ENCODE data around the gene CRYBB1. TPM values are rescaled to one million over a fixed set of nuclear protein-coding genes. Genes with fewer than 3 reads are reported as not detected.

The CRYBB1 gene
- total RNA-seq, 4 donors from 2014 or later: 0.55 to 4.1 TPM; not detected in 2

GRCh38 chr22:26597480-26597879, 20.3 kb downstream of the CRYBB1 start:
- TF ChIP-seq, protein P1, sequence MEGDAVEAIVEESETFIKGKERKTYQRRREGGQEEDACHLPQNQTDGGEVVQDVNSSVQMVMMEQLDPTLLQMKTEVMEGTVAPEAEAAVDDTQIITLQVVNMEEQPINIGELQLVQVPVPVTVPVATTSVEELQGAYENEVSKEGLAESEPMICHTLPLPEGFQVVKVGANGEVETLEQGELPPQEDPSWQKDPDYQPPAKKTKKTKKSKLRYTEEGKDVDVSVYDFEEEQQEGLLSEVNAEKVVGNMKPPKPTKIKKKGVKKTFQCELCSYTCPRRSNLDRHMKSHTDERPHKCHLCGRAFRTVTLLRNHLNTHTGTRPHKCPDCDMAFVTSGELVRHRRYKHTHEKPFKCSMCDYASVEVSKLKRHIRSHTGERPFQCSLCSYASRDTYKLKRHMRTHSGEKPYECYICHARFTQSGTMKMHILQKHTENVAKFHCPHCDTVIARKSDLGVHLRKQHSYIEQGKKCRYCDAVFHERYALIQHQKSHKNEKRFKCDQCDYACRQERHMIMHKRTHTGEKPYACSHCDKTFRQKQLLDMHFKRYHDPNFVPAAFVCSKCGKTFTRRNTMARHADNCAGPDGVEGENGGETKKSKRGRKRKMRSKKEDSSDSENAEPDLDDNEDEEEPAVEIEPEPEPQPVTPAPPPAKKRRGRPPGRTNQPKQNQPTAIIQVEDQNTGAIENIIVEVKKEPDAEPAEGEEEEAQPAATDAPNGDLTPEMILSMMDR (IDR thresholded peaks at IDR 0.05): no peak
- no peak for TF ChIP-seq POLR2A (IDR thresholded peaks at IDR 0.05)
- H3K36me3 ChIP-seq: no peaks in the 10 kb centered on the region
- H3K4me1 ChIP-seq: no peaks in the 10 kb centered on the region
- H3K27me3 ChIP-seq: no peaks in the 10 kb centered on the region
- intact Hi-C loops (cut with DNase I; ENCODE audit: low total_unique reads): no loop called here
- no peak for DNase-seq
- no peaks in the 10 kb centered on the region for H3K9me3 ChIP-seq
- no peak overlapping the region for H3K4me3 ChIP-seq
- H3K27ac ChIP-seq: no peak overlapping the region

DNA sequence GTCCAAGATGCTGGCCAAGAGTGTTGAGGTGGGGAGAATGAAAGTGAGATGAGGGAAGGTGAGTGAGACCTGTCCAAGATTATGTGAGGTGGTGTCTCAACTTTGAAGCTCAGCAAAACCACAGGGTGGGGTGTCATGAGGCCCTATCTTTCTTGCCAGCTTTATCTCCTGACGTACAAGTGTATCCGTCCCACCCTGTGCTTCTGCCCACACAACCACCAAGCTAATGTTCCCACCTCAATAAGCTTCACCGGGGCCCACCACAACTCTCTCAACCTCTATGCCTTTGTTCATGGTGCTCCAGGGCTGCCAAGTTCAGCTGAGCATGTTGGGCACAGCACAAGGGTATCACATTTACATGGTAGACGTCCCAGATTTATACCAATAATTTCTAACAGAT, 20.8 kb downstream of the CRYBB1 start:
- intact Hi-C loops (cut with DNase I; ENCODE audit: low total_unique reads): no loop called here
- DNase-seq: no peak
- Histone ChIP-seq H3K4me1 (no peaks in the 10 kb centered on the region), H3K27ac (no peak overlapping the region), H3K36me3 (no peaks in the 10 kb centered on the region), H3K9me3 (no peaks in the 10 kb centered on the region), H3K4me3 (no peak overlapping the region), H3K27me3 (no peaks in the 10 kb centered on the region)
- TF ChIP-seq, protein P1 (IDR thresholded peaks at IDR 0.05): no peak
- no peak for TF ChIP-seq POLR2A (IDR thresholded peaks at IDR 0.05)

GRCh38 chr22:26593763-26594162, 24.1 kb downstream of the CRYBB1 start:
- no peak for DNase-seq
- no peak for TF ChIP-seq POLR2A (IDR thresholded peaks at IDR 0.05)
- TF ChIP-seq, protein P1 (IDR thresholded peaks at IDR 0.05): no peak
- intact Hi-C loops (cut with DNase I; ENCODE audit: low total_unique reads): no loop called here

GRCh38 chr22:26592421-26592891, 25.4 kb downstream of the CRYBB1 start:
- peaks cover 0 to 6% of the 10 kb centered on the region in 2 donors for H3K4me1 ChIP-seq
- no peaks in the 10 kb centered on the region for H3K36me3 ChIP-seq
- no peak for TF ChIP-seq POLR2A (IDR thresholded peaks at IDR 0.05)
- TF ChIP-seq, protein P1 (IDR thresholded peaks at IDR 0.05): no peak
- no peaks in the 10 kb centered on the region for H3K27me3 ChIP-seq
- H3K27ac ChIP-seq: no peak overlapping the region
- DNase-seq: no peak
- intact Hi-C loops (cut with DNase I; ENCODE audit: low total_unique reads): no loop called here
- no peaks in the 10 kb centered on the region for H3K9me3 ChIP-seq
- H3K4me3 ChIP-seq: no peak overlapping the region

More at GRCh38 chr22:26593763-26594162, 24.1 kb downstream of the CRYBB1 start:
- Histone ChIP-seq H3K4me1 (peaks cover 0 to 6% of the 10 kb centered on the region in 2 donors), H3K4me3 (no peak overlapping the region), H3K27me3 (no peaks in the 10 kb centered on the region), H3K27ac (no peak overlapping the region), H3K9me3 (no peaks in the 10 kb centered on the region), H3K36me3 (no peaks in the 10 kb centered on the region)

DNA sequence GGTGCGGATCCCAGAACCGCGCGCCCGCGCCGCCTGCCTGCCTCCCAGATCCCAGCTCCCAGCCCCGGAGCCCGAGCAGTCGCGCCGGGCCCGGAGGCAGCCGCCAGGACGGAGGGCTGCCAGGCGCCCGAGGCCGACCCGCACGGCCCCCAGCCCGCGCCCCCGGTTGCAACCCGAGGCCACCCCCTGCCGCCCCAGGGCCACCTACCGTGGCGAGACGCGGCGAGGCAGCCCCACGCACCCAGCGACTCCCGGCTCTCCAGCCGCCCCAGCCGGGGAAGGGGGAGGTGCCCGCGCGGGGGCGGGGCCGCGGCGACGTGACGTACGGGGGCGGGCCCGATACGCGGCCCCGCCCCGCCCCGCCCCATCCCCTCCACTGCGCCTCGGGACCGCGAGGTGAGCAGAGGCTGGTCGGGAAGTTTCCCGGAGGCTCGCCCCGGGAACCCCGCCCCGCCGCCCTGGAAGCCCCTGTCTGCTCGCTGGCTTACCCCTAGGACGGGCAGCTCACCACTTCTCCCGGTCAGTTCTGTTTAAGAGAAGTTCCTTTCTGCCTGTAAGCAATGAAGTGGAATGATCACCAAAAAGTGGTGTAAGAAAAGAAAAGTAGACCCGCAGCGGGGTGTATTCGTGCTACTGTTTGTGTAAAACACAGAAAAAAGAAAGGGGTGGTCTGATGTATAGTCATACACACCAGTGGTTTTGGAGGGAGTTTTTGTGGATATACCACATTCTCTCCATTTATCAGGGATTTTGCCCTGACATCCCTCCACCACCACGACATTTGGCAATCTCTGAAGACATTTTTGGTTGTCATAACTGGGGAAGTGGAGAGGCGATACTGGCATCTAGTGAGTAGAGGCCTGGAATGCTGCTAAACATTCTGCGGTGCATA, 27.7 kb downstream of the CRYBB1 start, which contains the start of gene TPST2:
Gene TPST2, minus strand, starts transcription at position 288 of the 892 bp plus-strand sequence. CDS start 48,502 bp downstream, outside the sequence.
- Histone ChIP-seq H3K36me3 (no peaks in the 10 kb centered on the region), H3K27ac (peak within 1 kb of the TSS; percentile 56 to 88), H3K27me3 (no peaks in the 10 kb centered on the region), H3K9me3 (no peaks in the 10 kb centered on the region), H3K4me3 (peak within 1 kb of the TSS; percentile 37 to 99), H3K4me1 (peaks cover 0 to 6% of the 10 kb centered on the region in 2 donors)
- TF ChIP-seq, protein P1 (IDR thresholded peaks at IDR 0.05): no peak
- TF ChIP-seq POLR2A (IDR thresholded peaks at IDR 0.05): peak; percentile 84 to 85
- intact Hi-C loops (cut with DNase I; ENCODE audit: low total_unique reads): no loop called here
- peak; percentile 68 to 81 for DNase-seq

Measured in uterus (tissue), 4 donors.